Lung (tissue), 12 donors: ENCODE results near the gene HOXA9. TPM values are rescaled to one million over a fixed set of nuclear protein-coding genes. Genes with fewer than 3 reads are reported as not detected.

Experiments used
- ATAC-seq: fragments of 200-7000 bp; cut with Tn5 transposase; one replicate; pipeline ENCODE4 v1.9.1; 2020; ENCODE audit warnings: moderate number of reproducible peaks; ENCODE audit not compliant: insufficient read depth, low FRiP score
- DNase-seq, 3 donors: peaks; one replicate each; pipeline ENCODE4 v3.0.0-alpha.2; 2013 to 2017
- H3K27ac ChIP-seq, 2 donors: one replicate each; pipeline ENCODE4 v1.5.1; 2013; ENCODE audit warnings: mild to moderate bottlenecking in 2 of 2, moderate library complexity in 2 of 2, control low read depth in 1 of 2, inconsistent platforms in 1 of 2, low read depth in 1 of 2, low read length in 1 of 2
- H3K27me3 ChIP-seq, 3 donors: one replicate each; pipeline ENCODE4 v1.5.1; 2013; ENCODE audit warnings: low read length in 2 of 3; ENCODE audit not compliant: control insufficient read depth in 3 of 3, insufficient read depth in 3 of 3
- H3K36me3 ChIP-seq, 4 donors: one replicate each; pipeline ENCODE4 v1.5.1; 2013; ENCODE audit warnings: low read length in 4 of 4, mild to moderate bottlenecking in 1 of 4, moderate library complexity in 1 of 4; ENCODE audit not compliant: control insufficient read depth in 4 of 4, insufficient read depth in 4 of 4
- H3K4me1 ChIP-seq, 5 donors: one replicate each; pipeline ENCODE4 v1.5.1; 2013; ENCODE audit warnings: low read length in 5 of 5, mild to moderate bottlenecking in 2 of 5, moderate library complexity in 1 of 5; ENCODE audit not compliant: control insufficient read depth in 5 of 5, insufficient read depth in 5 of 5
- H3K4me3 ChIP-seq: one replicate; pipeline ENCODE4 v1.5.1; 2013; ENCODE audit warnings: mild to moderate bottlenecking, control low read depth, moderate library complexity
- H3K9ac ChIP-seq, 2 donors: one replicate each; pipeline ENCODE4 v1.5.1; 2013; ENCODE audit warnings: low read length in 2 of 2, control low read depth in 1 of 2; ENCODE audit not compliant: insufficient read depth in 1 of 2
- H3K9me3 ChIP-seq, 4 donors: one replicate each; pipeline ENCODE4 v1.5.1; 2013; ENCODE audit warnings: low read length in 3 of 4, mild to moderate bottlenecking in 1 of 4, moderate library complexity in 1 of 4; ENCODE audit not compliant: control insufficient read depth in 4 of 4, insufficient read depth in 3 of 4
- WGBS, 2 donors: extraction: QIAGEN DNeasy Blood & Tissue Kit; methylation state at CpG; one replicate each; pipeline ENCODE4 v1.1.7; 2013; 5-methylcytosine and 5-hydroxymethylcytosine counted together
- polyA plus RNA-seq, 2 donors: library from polyadenylated mRNA; stranded (reverse); fragments of 200-250 nt; gene quantifications; one replicate each; pipeline ENCODE4 v1.2.1, GENCODE V29; 2013
- total RNA-seq, 2 donors: library from RNA; depleted of rRNA in 1 of 2; stranded (reverse); fragments of >200 nt in 1 of 2; gene quantifications; one replicate each; pipeline ENCODE4 v1.2.1, GENCODE V29; 2014 to 2021
- TF ChIP-seq, protein P1 (sequence below): IDR thresholded peaks from 2 replicates; pipeline ENCODE4 v1.5.1; 2012; ENCODE audit warnings: mild to moderate bottlenecking; ENCODE audit errors: control extremely low read depth, extremely low read depth
- donor health status: control.
- donor health status: control.
- donor health status: Bipolar disorder and iron deficiency.
- donor health status: healthy.
- donor health status: DM: yes; HTN: yes; CAD: no.

Gene HOXA9
- total and polyA plus RNA-seq, 4 donors: 0.11 to 0.85 (median 0.43) TPM

DNA sequence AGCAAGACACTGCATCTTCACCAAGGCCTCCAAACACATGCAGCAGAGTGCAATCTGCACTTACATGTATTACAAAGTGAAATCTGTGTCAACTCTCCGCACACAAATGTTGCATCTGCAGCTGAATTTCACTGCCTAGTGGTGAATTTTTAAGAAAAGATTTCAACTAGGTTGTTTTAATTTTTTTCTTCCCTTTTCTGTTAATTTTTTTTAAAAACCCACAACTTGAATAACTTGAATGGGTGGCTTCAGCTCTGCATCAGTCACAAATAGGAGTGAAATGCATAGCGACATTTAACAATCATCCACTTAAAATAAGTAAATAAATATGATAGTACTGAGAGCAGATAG lies 28.6 kb upstream of the HOXA9 start:
- TF ChIP-seq, protein P1, sequence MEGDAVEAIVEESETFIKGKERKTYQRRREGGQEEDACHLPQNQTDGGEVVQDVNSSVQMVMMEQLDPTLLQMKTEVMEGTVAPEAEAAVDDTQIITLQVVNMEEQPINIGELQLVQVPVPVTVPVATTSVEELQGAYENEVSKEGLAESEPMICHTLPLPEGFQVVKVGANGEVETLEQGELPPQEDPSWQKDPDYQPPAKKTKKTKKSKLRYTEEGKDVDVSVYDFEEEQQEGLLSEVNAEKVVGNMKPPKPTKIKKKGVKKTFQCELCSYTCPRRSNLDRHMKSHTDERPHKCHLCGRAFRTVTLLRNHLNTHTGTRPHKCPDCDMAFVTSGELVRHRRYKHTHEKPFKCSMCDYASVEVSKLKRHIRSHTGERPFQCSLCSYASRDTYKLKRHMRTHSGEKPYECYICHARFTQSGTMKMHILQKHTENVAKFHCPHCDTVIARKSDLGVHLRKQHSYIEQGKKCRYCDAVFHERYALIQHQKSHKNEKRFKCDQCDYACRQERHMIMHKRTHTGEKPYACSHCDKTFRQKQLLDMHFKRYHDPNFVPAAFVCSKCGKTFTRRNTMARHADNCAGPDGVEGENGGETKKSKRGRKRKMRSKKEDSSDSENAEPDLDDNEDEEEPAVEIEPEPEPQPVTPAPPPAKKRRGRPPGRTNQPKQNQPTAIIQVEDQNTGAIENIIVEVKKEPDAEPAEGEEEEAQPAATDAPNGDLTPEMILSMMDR: no peak
- 23 to 39% methylated on average over 2 of the region's 2 CpGs for WGBS, 2 donors
- DNase-seq (no peak), ATAC-seq (no peak)
- Histone ChIP-seq H3K9ac (no peak overlapping the region), H3K36me3 (no peaks in the 10 kb centered on the region), H3K4me3 (no peak overlapping the region), H3K4me1 (peaks cover 0 to 23% (median 9%) of the 10 kb centered on the region in 5 donors), H3K9me3 (peaks cover 0 to 8% (median 0%) of the 10 kb centered on the region in 4 donors), H3K27me3 (peaks cover 3 to 98% (median 96%) of the 10 kb centered on the region in 3 donors), H3K27ac (no peak overlapping the region)

DNA sequence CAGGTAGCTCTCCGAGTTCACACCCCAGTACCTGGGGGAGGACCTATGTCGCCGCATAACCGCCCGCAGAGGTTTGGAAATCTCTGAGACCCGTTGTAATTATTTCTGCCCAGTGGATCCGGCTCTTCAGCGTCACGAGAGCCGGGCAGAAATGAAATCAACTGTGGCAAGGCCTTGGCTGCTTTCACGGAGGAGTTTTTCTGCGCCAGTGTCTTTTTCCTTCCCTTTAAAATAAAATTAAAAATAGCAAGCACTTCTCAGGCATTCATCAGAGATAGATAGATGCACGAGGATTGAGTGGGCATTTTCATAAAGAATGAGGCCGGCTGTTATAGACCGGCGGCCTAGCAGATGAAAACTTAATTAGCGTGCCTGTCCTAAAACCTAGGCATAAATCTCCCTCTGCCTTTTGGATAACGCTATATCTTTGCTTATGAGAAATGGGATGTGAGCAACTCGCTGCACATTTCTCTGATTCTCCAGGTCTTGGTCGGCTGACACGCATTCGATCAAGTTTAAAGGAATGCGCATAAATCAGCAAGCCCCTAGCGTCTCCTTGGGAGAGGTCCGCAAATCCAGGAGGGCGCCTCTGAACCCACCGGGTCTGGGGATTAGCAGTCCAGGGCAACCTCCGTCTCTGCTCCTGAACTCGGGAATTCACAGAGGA lies 28.1 kb upstream of the HOXA9 start:
- H3K27me3 ChIP-seq: peaks cover 3 to 98% (median 94%) of the 10 kb centered on the region in 3 donors

DNA sequence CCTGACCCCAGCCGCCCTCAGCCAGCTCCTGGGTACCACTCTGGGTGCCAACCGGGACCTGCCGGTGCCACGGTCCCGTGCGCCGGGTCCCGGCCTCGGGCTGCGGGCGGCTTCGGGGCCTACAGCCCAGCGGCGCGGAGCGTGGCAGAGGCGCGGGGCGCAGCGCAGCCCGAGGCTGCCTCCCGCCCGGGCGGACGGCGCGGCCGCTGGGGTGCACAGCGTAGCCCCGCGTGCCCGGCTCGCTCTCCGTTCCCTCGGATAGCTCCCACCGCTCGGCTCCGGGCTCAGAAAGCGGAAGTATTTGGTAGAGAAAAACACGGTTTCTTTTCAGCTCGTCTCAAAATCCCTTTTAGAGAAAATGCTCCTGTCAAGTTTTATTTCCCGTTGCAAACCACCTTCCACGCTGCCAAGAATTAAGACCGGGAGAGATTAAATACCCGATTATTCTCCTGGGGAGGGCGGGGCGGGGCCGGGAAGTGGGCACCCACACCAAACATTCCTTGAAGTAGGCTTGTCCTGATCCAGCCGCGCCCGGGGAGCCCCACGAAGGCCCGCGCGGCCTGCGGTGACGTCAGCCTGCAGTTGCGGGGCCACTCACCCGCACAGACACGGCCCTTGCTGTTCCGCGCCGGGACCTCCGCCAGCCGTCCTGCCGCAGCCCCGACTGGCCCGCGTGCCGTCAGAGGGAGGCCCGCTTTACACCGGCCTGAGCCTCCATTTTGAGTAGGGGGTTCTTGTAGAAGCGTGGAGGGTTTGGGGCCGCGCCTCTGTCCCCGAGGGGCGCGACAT lies 27.4 kb upstream of the HOXA9 start:
- 1 to 4% methylated on average over 68 to 78 of the region's 78 CpGs for WGBS, 2 donors
- peaks cover 0 to 25% (median 10%) of the 10 kb centered on the region in 5 donors for H3K4me1 ChIP-seq
- H3K4me3 ChIP-seq: no peak overlapping the region
- ATAC-seq (peak; percentile 35), DNase-seq (peak in 2 of 3 donors; percentile 22 to 46)
- peaks cover 3 to 98% (median 94%) of the 10 kb centered on the region in 3 donors for H3K27me3 ChIP-seq
- H3K36me3 ChIP-seq: no peaks in the 10 kb centered on the region
- peaks cover 0 to 6% (median 0%) of the 10 kb centered on the region in 4 donors for H3K9me3 ChIP-seq
- TF ChIP-seq, protein P1: no peak
- H3K9ac ChIP-seq: no peak overlapping the region
- H3K27ac ChIP-seq: no peak overlapping the region

More for the DNA sequence above, 28.1 kb upstream of the HOXA9 start:
- 12 to 18% methylated on average over 29 of the region's 29 CpGs for WGBS, 2 donors
- no peak overlapping the region for H3K9ac ChIP-seq
- TF ChIP-seq, protein P1: no peak
- DNase-seq (peak in 2 of 3 donors; percentile 20 to 49), ATAC-seq (no peak)
- H3K4me1 ChIP-seq: peaks cover 0 to 22% (median 10%) of the 10 kb centered on the region in 5 donors
- H3K27ac ChIP-seq: no peak overlapping the region
- H3K4me3 ChIP-seq: no peak overlapping the region
- no peaks in the 10 kb centered on the region for H3K36me3 ChIP-seq
- H3K9me3 ChIP-seq: peaks cover 0 to 8% (median 0%) of the 10 kb centered on the region in 4 donors
